AG09309 (cell line): Measurements from ENCODE around the gene TIGD6.

Experiments
- DNase-seq: peaks from one replicate; pipeline ENCODE4 v3.0.0-alpha.2; 2010; ENCODE audit warnings: low read depth
- H3K4me3 ChIP-seq: 2 replicates; pipeline ENCODE4 v1.5.1; 2011; ENCODE audit warnings: mild to moderate bottlenecking, low read depth, low read length, moderate library complexity; ENCODE audit not compliant: control insufficient read depth
- CTCF ChIP-seq: IDR thresholded peaks from 2 replicates; pipeline ENCODE4 v1.5.1; 2011; ENCODE audit warnings: mild to moderate bottlenecking, low read depth, low read length, inconsistent platforms; ENCODE audit not compliant: insufficient read depth, control insufficient read depth; ENCODE audit errors: missing control alignments

The TIGD6 gene

GRCh38 chr5:150026682-150027172, 26.3 kb upstream of the TIGD6 start:
- no peak overlapping the region for H3K4me3 ChIP-seq
- TF ChIP-seq CTCF = no peak
- no peak for DNase-seq

GRCh38 chr5:150024346-150024984, 24.0 kb upstream of the TIGD6 start:
- TF ChIP-seq CTCF = peak; percentile 4
- no peak overlapping the region for H3K4me3 ChIP-seq
- DNase-seq = no peak

- no peak overlapping the region for H3K4me3 ChIP-seq
- DNase-seq = no peak
- TF ChIP-seq CTCF = no peak
Observed at GRCh38 chr5:150023136-150023535, 22.7 kb upstream of the TIGD6 start.

- TF ChIP-seq CTCF = no peak
- H3K4me3 ChIP-seq = no peak overlapping the region
- no peak for DNase-seq
Observed at GRCh38 chr5:150022681-150023080, 22.2 kb upstream of the TIGD6 start.

- peak; percentile 85 for DNase-seq
- TF ChIP-seq CTCF = no peak
- H3K4me3 ChIP-seq = no peak overlapping the region
Observed at GRCh38 chr5:150022158-150022531, 21.7 kb upstream of the TIGD6 start.

GRCh38 chr5:150021491-150022157, 21.2 kb upstream of the TIGD6 start:
- TF ChIP-seq CTCF = no peak
- H3K4me3 ChIP-seq = no peak overlapping the region
- DNase-seq = no peak

GRCh38 chr5:150020249-150020648, 19.8 kb upstream of the TIGD6 start:
- no peak for TF ChIP-seq CTCF
- DNase-seq = no peak
- H3K4me3 ChIP-seq = no peak overlapping the region
